Upper lobe of right lung (tissue), 1 donor: ENCODE data around the gene CAMKK1. TPM values are rescaled to one million over a fixed set of nuclear protein-coding genes. Genes with fewer than 3 reads are reported as not detected.

Source experiments
- ATAC-seq: fragments of 200-7000 bp; cut with Tn5 transposase; one replicate; pipeline ENCODE4 v1.9.1; 2020; ENCODE audit warnings: mild to moderate bottlenecking, moderate library complexity
- DNase-seq: peaks from one replicate; pipeline ENCODE4 v3.0.0-alpha.2; 2020
- H3K27ac ChIP-seq: fragments of 200-600 bp; one replicate; pipeline ENCODE4 v1.8.0; 2022
- H3K27me3 ChIP-seq: fragments of 200-600 bp; one replicate; pipeline ENCODE4 v1.8.0; 2022; ENCODE audit warnings: mild to moderate bottlenecking
- H3K36me3 ChIP-seq: fragments of 200-600 bp; one replicate; pipeline ENCODE4 v1.8.0; 2022
- H3K4me1 ChIP-seq: fragments of 200-600 bp; one replicate; pipeline ENCODE4 v1.8.0; 2022
- H3K4me3 ChIP-seq: fragments of 200-600 bp; one replicate; pipeline ENCODE4 v1.8.0; 2022; ENCODE audit warnings: mild to moderate bottlenecking
- H3K9me3 ChIP-seq: fragments of 200-600 bp; one replicate; pipeline ENCODE4 v1.8.0; 2022
- intact Hi-C: fragments of 100-400 bp; cut with DNase I; formaldehyde crosslinking; loops from one replicate; pipeline ENCODE4 v1.11.0; 2022
- total RNA-seq: library from RNA; stranded (reverse); fragmentation: NEBNext Ultra II Directional; extraction: Animal tissue kit (Norgen Biotek cat#: 25700); gene quantifications from one replicate; pipeline ENCODE4 v1.2.1, GENCODE V29; 2021
- TF ChIP-seq, protein P1 (sequence below): fragments of 200-600 bp; IDR thresholded peaks from one replicate; pipeline ENCODE4 v1.8.0; 2022; ENCODE audit warnings: antibody characterized with exemption
- donor health status: DM: no; HTN: yes; CAD: no; lungs with severe emphysema.

Gene CAMKK1
- total RNA-seq, 1 donor from 2014 or later = 10.1 TPM

DNA sequence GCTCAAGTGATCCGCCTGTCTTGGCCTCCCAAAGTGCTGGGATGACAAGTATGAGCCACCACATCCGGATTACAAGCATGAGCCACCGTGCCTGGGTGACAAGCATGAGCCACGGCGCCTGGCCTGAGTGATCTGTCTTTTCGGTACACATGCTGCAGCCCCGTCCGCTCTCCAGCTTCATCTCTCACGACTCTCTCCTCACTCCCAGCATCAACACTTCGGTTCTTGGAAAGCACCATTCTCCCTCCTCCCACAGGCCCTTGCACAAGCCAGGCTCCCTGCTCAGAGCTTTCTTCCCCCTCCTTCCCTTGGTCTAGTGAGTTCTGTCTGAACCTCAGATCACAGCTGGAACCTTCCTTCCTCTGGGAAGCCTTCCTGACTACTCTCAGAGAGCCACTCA, 40.3 kb downstream of the CAMKK1 start:
- Histone ChIP-seq H3K36me3 (no peaks in the 10 kb centered on the region), H3K27ac (no peak overlapping the region), H3K9me3 (no peaks in the 10 kb centered on the region), H3K4me3 (no peak overlapping the region), H3K4me1 (no peaks in the 10 kb centered on the region), H3K27me3 (no peaks in the 10 kb centered on the region)
- ATAC-seq = no peak
- no peak for DNase-seq
- TF ChIP-seq, protein P1, sequence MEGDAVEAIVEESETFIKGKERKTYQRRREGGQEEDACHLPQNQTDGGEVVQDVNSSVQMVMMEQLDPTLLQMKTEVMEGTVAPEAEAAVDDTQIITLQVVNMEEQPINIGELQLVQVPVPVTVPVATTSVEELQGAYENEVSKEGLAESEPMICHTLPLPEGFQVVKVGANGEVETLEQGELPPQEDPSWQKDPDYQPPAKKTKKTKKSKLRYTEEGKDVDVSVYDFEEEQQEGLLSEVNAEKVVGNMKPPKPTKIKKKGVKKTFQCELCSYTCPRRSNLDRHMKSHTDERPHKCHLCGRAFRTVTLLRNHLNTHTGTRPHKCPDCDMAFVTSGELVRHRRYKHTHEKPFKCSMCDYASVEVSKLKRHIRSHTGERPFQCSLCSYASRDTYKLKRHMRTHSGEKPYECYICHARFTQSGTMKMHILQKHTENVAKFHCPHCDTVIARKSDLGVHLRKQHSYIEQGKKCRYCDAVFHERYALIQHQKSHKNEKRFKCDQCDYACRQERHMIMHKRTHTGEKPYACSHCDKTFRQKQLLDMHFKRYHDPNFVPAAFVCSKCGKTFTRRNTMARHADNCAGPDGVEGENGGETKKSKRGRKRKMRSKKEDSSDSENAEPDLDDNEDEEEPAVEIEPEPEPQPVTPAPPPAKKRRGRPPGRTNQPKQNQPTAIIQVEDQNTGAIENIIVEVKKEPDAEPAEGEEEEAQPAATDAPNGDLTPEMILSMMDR = no peak
- intact Hi-C loops = no loop called here

DNA sequence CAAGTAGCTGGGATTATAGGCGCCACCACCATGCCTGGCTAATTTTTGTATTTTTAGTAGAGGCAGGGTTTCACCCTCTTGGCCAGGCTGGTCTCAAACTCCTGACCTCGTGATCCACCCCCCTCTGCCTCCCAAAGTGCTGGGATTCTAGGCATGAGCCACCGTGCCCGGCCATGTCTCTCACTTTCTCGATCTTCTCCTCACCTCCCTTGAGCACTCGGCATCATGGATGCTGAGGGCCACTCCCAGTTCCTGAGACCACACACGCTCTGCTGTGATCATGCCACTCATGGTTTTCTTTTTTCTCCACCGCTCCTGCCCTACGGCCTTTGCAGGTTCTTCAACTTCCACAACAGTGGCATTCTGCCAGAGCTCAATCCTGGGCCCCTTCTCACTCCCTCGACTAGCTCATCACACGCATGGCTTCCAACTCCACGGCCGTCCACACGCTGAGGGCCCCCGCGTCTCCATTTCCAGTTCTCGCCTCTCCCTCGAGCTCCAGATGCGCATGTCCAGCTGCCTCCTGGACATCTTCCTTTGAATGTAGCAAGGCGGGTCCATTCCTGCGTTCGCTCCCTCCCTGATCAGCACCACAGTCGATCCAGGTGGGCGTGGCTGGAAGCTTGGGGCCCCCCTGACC, 41.3 kb downstream of the CAMKK1 start:
- Histone ChIP-seq H3K36me3 (no peaks in the 10 kb centered on the region), H3K27ac (no peak overlapping the region), H3K4me1 (peaks cover under 1% of the 10 kb centered on the region), H3K9me3 (no peaks in the 10 kb centered on the region), H3K27me3 (no peaks in the 10 kb centered on the region), H3K4me3 (no peak overlapping the region)
- intact Hi-C loops = no loop called here
- DNase-seq (no peak), ATAC-seq (no peak)
- TF ChIP-seq, protein P1 = no peak

DNA sequence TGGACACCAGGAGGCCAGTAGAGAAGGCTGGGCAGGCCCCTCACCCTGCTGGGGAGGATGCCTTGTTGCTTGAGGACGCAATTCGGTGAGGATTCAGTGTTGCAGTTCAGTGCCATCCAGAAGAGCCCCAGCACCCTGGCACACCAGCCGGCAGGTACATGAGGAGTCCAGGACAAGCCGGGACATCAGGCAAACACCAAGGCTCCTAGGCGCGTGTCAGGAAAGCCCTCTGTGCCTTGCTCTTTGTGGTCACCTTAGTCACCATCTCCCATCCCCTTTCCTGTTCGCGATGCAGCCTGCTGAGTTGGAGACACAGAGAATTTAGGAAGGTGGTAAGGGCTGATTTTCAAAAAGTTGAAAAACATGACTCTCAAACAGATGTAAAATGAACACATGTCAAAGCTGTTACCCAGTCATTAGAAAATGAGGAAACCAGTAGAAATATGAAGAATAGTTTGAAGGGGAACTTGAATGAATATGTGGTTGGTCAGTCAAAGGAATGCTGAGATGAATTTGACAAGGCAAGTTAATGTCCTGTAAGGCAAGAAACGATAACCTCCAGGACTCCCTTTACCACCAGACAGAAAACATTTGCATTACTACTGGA, 44.5 kb downstream of the CAMKK1 start:
- TF ChIP-seq, protein P1 = no peak
- DNase-seq (no peak), ATAC-seq (no peak)
- Histone ChIP-seq H3K4me1 (peaks cover 19% of the 10 kb centered on the region), H3K36me3 (no peaks in the 10 kb centered on the region), H3K9me3 (no peaks in the 10 kb centered on the region), H3K27ac (no peak overlapping the region), H3K4me3 (no peak overlapping the region), H3K27me3 (no peaks in the 10 kb centered on the region)
- intact Hi-C loops = no loop called here

DNA sequence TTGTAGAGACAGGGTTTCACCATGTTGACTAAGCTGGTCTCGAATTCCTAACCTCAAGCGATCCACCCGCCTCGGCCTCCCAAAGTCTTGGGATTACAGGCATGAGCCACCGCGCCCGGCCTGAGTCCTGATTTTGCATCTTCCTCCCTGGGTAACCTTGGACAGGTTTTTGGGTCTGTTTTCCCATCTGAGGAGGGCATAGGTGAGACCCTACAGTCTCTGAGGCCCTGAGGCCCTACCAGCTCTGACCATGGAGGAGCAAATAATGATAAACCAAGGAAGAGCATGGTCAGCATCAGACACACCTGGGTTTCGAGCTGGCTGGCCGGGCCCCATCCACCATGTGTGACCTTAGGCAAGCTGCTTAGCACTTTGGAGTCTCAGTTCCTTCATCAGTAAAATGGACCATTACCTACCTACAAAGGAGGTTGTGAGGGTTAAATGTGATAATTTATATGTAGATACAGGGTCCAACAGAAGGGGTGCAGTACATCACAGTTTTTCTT, 45.6 kb downstream of the CAMKK1 start:
- no peak overlapping the region for H3K4me3 ChIP-seq
- no peaks in the 10 kb centered on the region for H3K27me3 ChIP-seq
- H3K27ac ChIP-seq = no peak overlapping the region
- H3K36me3 ChIP-seq = peaks cover 7% of the 10 kb centered on the region
- H3K9me3 ChIP-seq = no peaks in the 10 kb centered on the region
- TF ChIP-seq, protein P1 = no peak
- ATAC-seq (no peak), DNase-seq (no peak)
- intact Hi-C loops = no loop called here
- H3K4me1 ChIP-seq = peaks cover 19% of the 10 kb centered on the region

DNA sequence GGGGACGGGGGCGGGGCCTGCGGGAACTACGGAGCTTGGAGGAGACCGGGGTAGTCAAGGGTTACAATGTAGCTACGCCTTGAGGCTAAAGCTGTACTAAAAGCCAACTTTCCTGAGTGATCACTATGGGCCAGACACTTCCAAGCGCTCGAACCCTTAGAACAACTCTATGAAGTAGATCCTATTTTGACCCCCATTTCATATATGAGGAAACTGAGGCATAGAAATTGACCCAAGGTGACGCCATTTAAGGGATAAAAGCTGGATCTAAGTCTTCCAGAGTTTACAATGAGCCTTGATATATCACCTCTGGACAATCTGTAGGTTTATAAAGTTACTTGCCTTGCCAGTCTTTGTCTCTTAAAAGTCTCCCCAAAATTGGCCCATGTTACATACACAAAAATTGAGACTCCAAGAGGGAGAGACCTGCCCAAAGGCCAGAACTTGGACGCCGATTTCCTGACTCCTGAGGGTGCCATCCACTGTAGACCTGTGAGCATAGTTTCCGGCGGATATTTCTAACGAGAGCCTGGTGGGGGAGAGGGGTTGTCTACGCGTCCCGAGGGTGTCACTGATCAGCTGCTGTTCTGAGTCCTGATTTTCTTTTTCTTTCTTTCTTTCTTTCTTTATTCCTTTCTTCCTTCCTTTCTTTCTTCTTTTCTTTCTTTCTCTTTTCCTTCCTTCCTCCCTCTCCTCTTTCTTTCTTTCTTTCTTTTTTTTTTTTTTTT, 46.3 kb downstream of the CAMKK1 start:
- no peaks in the 10 kb centered on the region for H3K27me3 ChIP-seq
- peaks cover 14% of the 10 kb centered on the region for H3K36me3 ChIP-seq
- intact Hi-C loops = no loop called here
- TF ChIP-seq, protein P1 = no peak
- peak overlapping the region; percentile 86 for H3K4me3 ChIP-seq
- H3K9me3 ChIP-seq = no peaks in the 10 kb centered on the region
- H3K4me1 ChIP-seq = peaks cover 19% of the 10 kb centered on the region
- no peak overlapping the region for H3K27ac ChIP-seq
- ATAC-seq (no peak), DNase-seq (no peak)
